Mucosa of stomach (tissue), 1 donor: ENCODE results near the gene PHKG1.
A peak's percentile ranks its signal among the peaks of the same experiment; 100 is the strongest.
"Not testable (repeated sequence)": the region's sequence is repeated elsewhere in the genome, so short reads cannot be mapped to it uniquely, and the experiment has no call there.

Experiments used
- H3K27me3 ChIP-seq: one replicate; pipeline ENCODE4 v1.7.0; 2013; ENCODE audit warnings: mild to moderate bottlenecking, low read length; ENCODE audit not compliant: control insufficient read depth, insufficient read depth
- H3K36me3 ChIP-seq: one replicate; pipeline ENCODE4 v1.7.0; 2013; ENCODE audit warnings: low read length; ENCODE audit not compliant: control insufficient read depth, insufficient read depth
- H3K4me1 ChIP-seq: one replicate; pipeline ENCODE4 v1.7.0; 2013; ENCODE audit warnings: mild to moderate bottlenecking, low read length; ENCODE audit not compliant: control insufficient read depth, insufficient read depth
- H3K4me3 ChIP-seq: one replicate; pipeline ENCODE4 v1.7.0; 2013; ENCODE audit warnings: low read length
- H3K9ac ChIP-seq: one replicate; pipeline ENCODE4 v1.7.0; 2013; ENCODE audit warnings: mild to moderate bottlenecking, low read length, moderate library complexity
- H3K9me3 ChIP-seq: one replicate; pipeline ENCODE4 v1.7.0; 2013; ENCODE audit warnings: mild to moderate bottlenecking, low read length, moderate library complexity; ENCODE audit not compliant: control insufficient read depth
- donor health status: Pancreatic carcinoma.

PHKG1 gene

GRCh38 chr7:56105508-56105907 is 12.8 kb upstream of the PHKG1 start:
- Histone ChIP-seq H3K27me3 (no peaks in the 10 kb centered on the region), H3K4me3 (peak overlapping the region; percentile 70), H3K9ac (peak overlapping the region; percentile 99), H3K36me3 (peaks cover 5% of the 10 kb centered on the region), H3K9me3 (no peaks in the 10 kb centered on the region), H3K4me1 (peaks cover 4% of the 10 kb centered on the region)

- H3K9me3 ChIP-seq, H3K27me3 ChIP-seq, H3K9ac ChIP-seq, H3K4me3 ChIP-seq, H3K4me1 ChIP-seq: not testable (repeated sequence)
- peaks cover 15% of the 10 kb centered on the region for H3K36me3 ChIP-seq
Observed at GRCh38 chr7:56104138-56104537, 11.4 kb upstream of the PHKG1 start.

GRCh38 chr7:56099653-56100052 is 6.9 kb upstream of the PHKG1 start:
- peaks cover 15% of the 10 kb centered on the region for H3K36me3 ChIP-seq
- H3K27me3 ChIP-seq, result no peaks in the 10 kb centered on the region
- no peaks in the 10 kb centered on the region for H3K9me3 ChIP-seq
- H3K4me1 ChIP-seq, result peaks cover 7% of the 10 kb centered on the region
- no peak overlapping the region for H3K9ac ChIP-seq
- no peak overlapping the region for H3K4me3 ChIP-seq

- not testable (repeated sequence) for H3K4me1 ChIP-seq, H3K27me3 ChIP-seq
Observed at GRCh38 chr7:56098187-56099008, 5.6 kb upstream of the PHKG1 start.

GRCh38 chr7:56097700-56098099 is 4.9 kb upstream of the PHKG1 start:
- Histone ChIP-seq H3K4me3 (no peak overlapping the region), H3K9ac (no peak overlapping the region), H3K27me3 (no peaks in the 10 kb centered on the region), H3K36me3 (peaks cover 10% of the 10 kb centered on the region), H3K9me3 (no peaks in the 10 kb centered on the region), H3K4me1 (peaks cover 9% of the 10 kb centered on the region)

More at GRCh38 chr7:56098187-56099008, 5.6 kb upstream of the PHKG1 start:
- not testable (repeated sequence) for H3K9me3 ChIP-seq, H3K36me3 ChIP-seq, H3K9ac ChIP-seq, H3K4me3 ChIP-seq

GRCh38 chr7:56092388-56092787 is 364 bp downstream of the PHKG1 start:
- H3K9me3 ChIP-seq, H3K4me1 ChIP-seq, H3K4me3 ChIP-seq, H3K27me3 ChIP-seq, H3K36me3 ChIP-seq, H3K9ac ChIP-seq: not testable (repeated sequence)

GRCh38 chr7:56091591-56091990 is 1.2 kb downstream of the PHKG1 start:
- H3K36me3 ChIP-seq, result no peaks in the 10 kb centered on the region
- H3K4me1 ChIP-seq, result peaks cover 5% of the 10 kb centered on the region
- H3K4me3 ChIP-seq, result no peak overlapping the region
- no peak overlapping the region for H3K9ac ChIP-seq
- no peaks in the 10 kb centered on the region for H3K27me3 ChIP-seq
- H3K9me3 ChIP-seq, result no peaks in the 10 kb centered on the region

GRCh38 chr7:56087445-56087844 is 5.3 kb downstream of the PHKG1 start:
- H3K9me3 ChIP-seq, result no peaks in the 10 kb centered on the region
- no peak overlapping the region for H3K4me3 ChIP-seq
- no peaks in the 10 kb centered on the region for H3K27me3 ChIP-seq
- peaks cover under 1% of the 10 kb centered on the region for H3K4me1 ChIP-seq
- no peaks in the 10 kb centered on the region for H3K36me3 ChIP-seq
- H3K9ac ChIP-seq, result no peak overlapping the region

GRCh38 chr7:56086761-56087160 is 6.0 kb downstream of the PHKG1 start:
- H3K4me3 ChIP-seq, result no peak overlapping the region
- no peaks in the 10 kb centered on the region for H3K9me3 ChIP-seq
- no peaks in the 10 kb centered on the region for H3K27me3 ChIP-seq
- H3K4me1 ChIP-seq, result no peaks in the 10 kb centered on the region
- H3K9ac ChIP-seq, result no peak overlapping the region
- H3K36me3 ChIP-seq, result no peaks in the 10 kb centered on the region

GRCh38 chr7:56083150-56083785 is 9.5 kb downstream of the PHKG1 start:
- no peaks in the 10 kb centered on the region for H3K36me3 ChIP-seq
- H3K4me3 ChIP-seq, result no peak overlapping the region
- H3K9me3 ChIP-seq, result no peaks in the 10 kb centered on the region
- no peak overlapping the region for H3K9ac ChIP-seq
- H3K27me3 ChIP-seq, result no peaks in the 10 kb centered on the region
- H3K4me1 ChIP-seq, result peaks cover 11% of the 10 kb centered on the region

- Histone ChIP-seq H3K9me3 (no peaks in the 10 kb centered on the region), H3K27me3 (no peaks in the 10 kb centered on the region), H3K9ac (no peak overlapping the region), H3K4me1 (peaks cover 11% of the 10 kb centered on the region), H3K4me3 (no peak overlapping the region), H3K36me3 (no peaks in the 10 kb centered on the region)
Observed at GRCh38 chr7:56081626-56082340, 11.0 kb downstream of the PHKG1 start.

- H3K9ac ChIP-seq, H3K4me3 ChIP-seq, H3K36me3 ChIP-seq, H3K27me3 ChIP-seq, H3K9me3 ChIP-seq: not testable (repeated sequence)
- H3K4me1 ChIP-seq, result peaks cover 11% of the 10 kb centered on the region
Observed at GRCh38 chr7:56080726-56081435, 11.9 kb downstream of the PHKG1 start.
